NCI-H510A (cell line): Measurements from ENCODE around the gene SMIM31.
A peak's percentile ranks its signal among the peaks of the same experiment; 100 is the strongest.

Source experiments
- DNase-seq: peaks from one replicate; lab custom pipeline; 2025; lab: John Stamatoyannopoulos, UW

The SMIM31 gene

GRCh38 chr4:164753873-164754488 lies at the start of gene SMIM31:
SMIM31 (plus strand) TSS chr4:164754131; CDS start chr4:164770444, 16,313 bp downstream.
- DNase-seq, result no peak

GRCh38 chr4:164706675-164707074 lies 47.3 kb upstream of the SMIM31 start:
- no peak for DNase-seq

GRCh38 chr4:164716901-164717300 lies 37.0 kb upstream of the SMIM31 start:
- no peak for DNase-seq

- DNase-seq, result no peak
Observed at GRCh38 chr4:164718827-164719226, 35.1 kb upstream of the SMIM31 start.

GRCh38 chr4:164725066-164725465 lies 28.9 kb upstream of the SMIM31 start:
- no peak for DNase-seq

GRCh38 chr4:164730705-164731393 lies 23.1 kb upstream of the SMIM31 start:
- DNase-seq, result no peak

- DNase-seq, result peak; percentile 2
Observed at GRCh38 chr4:164731827-164732474, 22.0 kb upstream of the SMIM31 start.

GRCh38 chr4:164734484-164734883 lies 19.4 kb upstream of the SMIM31 start:
- DNase-seq, result no peak

GRCh38 chr4:164748375-164748774 lies 5.6 kb upstream of the SMIM31 start:
- no peak for DNase-seq

GRCh38 chr4:164755432-164755831 lies 1.5 kb downstream of the SMIM31 start:
- no peak for DNase-seq

- no peak for DNase-seq
Observed at GRCh38 chr4:164756686-164757085, 2.8 kb downstream of the SMIM31 start.

- DNase-seq, result no peak
Observed at GRCh38 chr4:164761241-164761640, 7.3 kb downstream of the SMIM31 start.

GRCh38 chr4:164761746-164762275 lies 7.9 kb downstream of the SMIM31 start:
- DNase-seq, result no peak

GRCh38 chr4:164765096-164765495 lies 11.2 kb downstream of the SMIM31 start:
- DNase-seq, result no peak

GRCh38 chr4:164765833-164766232 lies 11.9 kb downstream of the SMIM31 start:
- no peak for DNase-seq

GRCh38 chr4:164768516-164768915 lies 14.6 kb downstream of the SMIM31 start:
- DNase-seq, result no peak

GRCh38 chr4:164770010-164770724 lies 16.2 kb downstream of the SMIM31 start:
- DNase-seq, result no peak

GRCh38 chr4:164771088-164771487 lies 17.2 kb downstream of the SMIM31 start:
- DNase-seq, result no peak

- no peak for DNase-seq
Observed at GRCh38 chr4:164772076-164772475, 18.1 kb downstream of the SMIM31 start.

GRCh38 chr4:164779080-164779479 lies 25.1 kb downstream of the SMIM31 start:
- no peak for DNase-seq

- no peak for DNase-seq
Observed at GRCh38 chr4:164779811-164780216, 25.9 kb downstream of the SMIM31 start.

- no peak for DNase-seq
Observed at GRCh38 chr4:164780839-164781238, 26.9 kb downstream of the SMIM31 start.
